Colonic mucosa (tissue), 4 donors: ENCODE measurements around the gene PRELP. TPM values are rescaled to one million over a fixed set of nuclear protein-coding genes. Genes with fewer than 3 reads are reported as not detected.
"Not testable (repeated sequence)": the region's sequence is repeated elsewhere in the genome, so short reads cannot be mapped to it uniquely, and the experiment has no call there.

ENCODE experiments used
- DNase-seq: peaks from one replicate; pipeline ENCODE4 v3.0.0-alpha.2; 2020
- H3K27ac ChIP-seq: fragments of 200-600 bp; one replicate; pipeline ENCODE4 v1.8.0; 2021
- H3K27me3 ChIP-seq: fragments of 200-600 bp; one replicate; pipeline ENCODE4 v1.8.0; 2021
- H3K36me3 ChIP-seq: fragments of 200-600 bp; one replicate; pipeline ENCODE4 v1.8.0; 2021
- H3K4me1 ChIP-seq: fragments of 200-600 bp; one replicate; pipeline ENCODE4 v1.8.0; 2021; ENCODE audit warnings: mild to moderate bottlenecking
- H3K4me3 ChIP-seq: fragments of 200-600 bp; one replicate; pipeline ENCODE4 v1.8.0; 2021
- H3K9ac ChIP-seq, 2 donors: one replicate each; pipeline ENCODE4 v1.7.0; 2013; ENCODE audit warnings: control low read depth in 2 of 2, low read depth in 2 of 2, low read length in 2 of 2
- H3K9me3 ChIP-seq: fragments of 200-600 bp; one replicate; pipeline ENCODE4 v1.8.0; 2021
- CTCF ChIP-seq: fragments of 200-600 bp; IDR thresholded peaks from one replicate; pipeline ENCODE4 v1.8.0; 2022; ENCODE audit warnings: antibody characterized with exemption, mild to moderate bottlenecking
- intact Hi-C: fragments of 100-400 bp; cut with DNase I; formaldehyde crosslinking; loops from one replicate; pipeline ENCODE4 v1.14.1; 2022
- total RNA-seq, 2 donors: library from RNA; stranded (reverse); fragmentation: NEBNext Ultra II Directional in 1 of 2; extraction: Animal tissue kit (Norgen Biotek cat#: 25700) in 1 of 2; gene quantifications; one replicate each; pipeline ENCODE4 v1.2.1, GENCODE V29; 2021
- donor health status: healthy.
- donor health status: DM: no; HTN: no; CAD: no.
- donor health status: DM: no; HTN: no; CAD: no.

The PRELP gene
- total RNA-seq, 2 donors from 2014 or later, result 2.4 to 9.3 TPM

- Histone ChIP-seq H3K9ac (no peak overlapping the region), H3K9me3 (no peaks in the 10 kb centered on the region), H3K27ac (no peak overlapping the region), H3K27me3 (no peaks in the 10 kb centered on the region), H3K36me3 (no peaks in the 10 kb centered on the region), H3K4me3 (no peak overlapping the region), H3K4me1 (peaks cover 4% of the 10 kb centered on the region)
- no peak for TF ChIP-seq CTCF
- no peak for DNase-seq
- intact Hi-C loops, result loop anchor here (2.0 kb wide), 1 partner anchor 168 kb away; no protein-coding TSS in a partner anchor
Measured at GRCh38 chr1:203442821-203443220, 32.8 kb upstream of the PRELP start.

- peaks cover 4% of the 10 kb centered on the region for H3K4me1 ChIP-seq
- H3K9ac ChIP-seq, result no peak overlapping the region
- no peak for TF ChIP-seq CTCF
- H3K9me3 ChIP-seq, result no peaks in the 10 kb centered on the region
- H3K27ac ChIP-seq, result no peak overlapping the region
- H3K4me3 ChIP-seq, result no peak overlapping the region
- H3K36me3 ChIP-seq, result no peaks in the 10 kb centered on the region
- intact Hi-C loops, result loop anchor here (2.0 kb wide), 1 partner anchor 168 kb away; no protein-coding TSS in a partner anchor
- no peak for DNase-seq
- H3K27me3 ChIP-seq, result no peaks in the 10 kb centered on the region
Measured at GRCh38 chr1:203443296-203443695, 32.3 kb upstream of the PRELP start.

- Histone ChIP-seq H3K27ac (no peak overlapping the region), H3K4me3 (no peak overlapping the region), H3K9me3 (no peaks in the 10 kb centered on the region), H3K4me1 (peaks cover 4% of the 10 kb centered on the region), H3K27me3 (no peaks in the 10 kb centered on the region), H3K36me3 (no peaks in the 10 kb centered on the region), H3K9ac (no peak overlapping the region)
- no peak for DNase-seq
- intact Hi-C loops, result no loop called here
- TF ChIP-seq CTCF, result peak; percentile 26
Measured at GRCh38 chr1:203444171-203444576, 31.4 kb upstream of the PRELP start.

- intact Hi-C loops, result no loop called here
- Histone ChIP-seq H3K9me3 (no peaks in the 10 kb centered on the region), H3K36me3 (no peaks in the 10 kb centered on the region), H3K27me3 (no peaks in the 10 kb centered on the region), H3K9ac (no peak overlapping the region), H3K27ac (no peak overlapping the region), H3K4me3 (no peak overlapping the region), H3K4me1 (no peaks in the 10 kb centered on the region)
- TF ChIP-seq CTCF, result no peak
- DNase-seq, result no peak
Measured at GRCh38 chr1:203447151-203447550, 28.5 kb upstream of the PRELP start.

- H3K9ac ChIP-seq, H3K9me3 ChIP-seq, H3K4me3 ChIP-seq, DNase-seq, H3K27ac ChIP-seq, intact Hi-C loops, H3K4me1 ChIP-seq, H3K36me3 ChIP-seq, H3K27me3 ChIP-seq: not testable (repeated sequence)
Measured at GRCh38 chr1:203447598-203447997, 28.0 kb upstream of the PRELP start.

- H3K9ac ChIP-seq, result no peak overlapping the region
- no peaks in the 10 kb centered on the region for H3K9me3 ChIP-seq
- H3K4me1 ChIP-seq, result no peaks in the 10 kb centered on the region
- no peak for DNase-seq
- H3K27ac ChIP-seq, result no peak overlapping the region
- no peak overlapping the region for H3K4me3 ChIP-seq
- intact Hi-C loops, result no loop called here
- H3K36me3 ChIP-seq, result no peaks in the 10 kb centered on the region
- TF ChIP-seq CTCF, result no peak
- H3K27me3 ChIP-seq, result no peaks in the 10 kb centered on the region
Measured at GRCh38 chr1:203448521-203449061, 27.0 kb upstream of the PRELP start.
